ENCODE results near the gene THADA.

Gene THADA

DNA sequence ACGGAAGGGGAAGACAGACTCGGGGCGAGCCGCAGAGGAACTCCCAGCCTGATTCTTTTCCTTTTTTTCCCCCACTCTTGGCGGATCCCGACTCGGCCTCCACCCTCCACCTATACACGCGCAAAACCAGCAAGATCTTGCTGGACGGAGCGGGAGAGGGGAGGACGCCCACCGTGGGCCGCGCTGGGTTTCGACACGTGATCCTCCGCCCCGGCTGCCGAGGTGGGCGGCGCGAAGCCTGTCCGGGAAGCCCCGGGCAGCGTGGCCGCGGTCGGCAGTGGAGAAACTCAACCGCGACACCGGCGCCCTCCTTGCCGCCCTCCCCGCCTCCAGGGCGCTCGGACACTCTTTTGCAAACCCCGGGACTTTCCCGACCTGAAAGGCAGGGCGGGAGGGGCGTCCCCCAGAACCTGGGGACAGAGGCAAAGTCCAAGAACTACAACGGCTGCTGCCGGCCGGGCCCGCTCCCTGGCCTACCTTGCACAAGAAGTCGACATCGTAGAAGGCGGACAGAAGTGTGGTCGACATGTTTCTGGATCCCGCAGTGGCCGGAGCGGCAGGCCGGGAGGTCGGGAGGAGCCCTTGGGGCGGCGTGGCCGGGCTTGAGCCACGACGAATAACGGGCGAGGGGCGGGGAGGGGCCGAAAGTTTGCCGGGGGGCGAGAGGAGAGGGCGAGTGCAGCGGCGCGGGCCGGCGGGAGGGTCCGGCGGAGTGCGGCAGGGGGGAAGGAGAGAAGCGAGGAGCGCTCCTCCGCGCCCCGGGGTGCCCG lies 369.9 kb downstream of the THADA start:
- Histone ChIP-seq H3K4me1 (ENCODE audit: control insufficient read depth in 1 of 2, insufficient read depth in 1 of 2, low read depth in 1 of 2, low read length in 1 of 2) (peaks cover 56 to 65% of the 10 kb centered on the region in 2 experiments), H3K27ac (peak overlapping the region; percentile 97), H3K4me3 (ENCODE audit: low read depth in 1 of 2, low read length in 1 of 2) (peak overlapping the region; percentile 99 to 100), H3K9me3 (peaks cover 5% of the 10 kb centered on the region), H3K27me3 (no peaks in the 10 kb centered on the region), H3K36me3 (peaks cover 44% of the 10 kb centered on the region)
- TF ChIP-seq, protein P1, sequence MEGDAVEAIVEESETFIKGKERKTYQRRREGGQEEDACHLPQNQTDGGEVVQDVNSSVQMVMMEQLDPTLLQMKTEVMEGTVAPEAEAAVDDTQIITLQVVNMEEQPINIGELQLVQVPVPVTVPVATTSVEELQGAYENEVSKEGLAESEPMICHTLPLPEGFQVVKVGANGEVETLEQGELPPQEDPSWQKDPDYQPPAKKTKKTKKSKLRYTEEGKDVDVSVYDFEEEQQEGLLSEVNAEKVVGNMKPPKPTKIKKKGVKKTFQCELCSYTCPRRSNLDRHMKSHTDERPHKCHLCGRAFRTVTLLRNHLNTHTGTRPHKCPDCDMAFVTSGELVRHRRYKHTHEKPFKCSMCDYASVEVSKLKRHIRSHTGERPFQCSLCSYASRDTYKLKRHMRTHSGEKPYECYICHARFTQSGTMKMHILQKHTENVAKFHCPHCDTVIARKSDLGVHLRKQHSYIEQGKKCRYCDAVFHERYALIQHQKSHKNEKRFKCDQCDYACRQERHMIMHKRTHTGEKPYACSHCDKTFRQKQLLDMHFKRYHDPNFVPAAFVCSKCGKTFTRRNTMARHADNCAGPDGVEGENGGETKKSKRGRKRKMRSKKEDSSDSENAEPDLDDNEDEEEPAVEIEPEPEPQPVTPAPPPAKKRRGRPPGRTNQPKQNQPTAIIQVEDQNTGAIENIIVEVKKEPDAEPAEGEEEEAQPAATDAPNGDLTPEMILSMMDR (IDR thresholded peaks at IDR 0.05): no peak

DNA sequence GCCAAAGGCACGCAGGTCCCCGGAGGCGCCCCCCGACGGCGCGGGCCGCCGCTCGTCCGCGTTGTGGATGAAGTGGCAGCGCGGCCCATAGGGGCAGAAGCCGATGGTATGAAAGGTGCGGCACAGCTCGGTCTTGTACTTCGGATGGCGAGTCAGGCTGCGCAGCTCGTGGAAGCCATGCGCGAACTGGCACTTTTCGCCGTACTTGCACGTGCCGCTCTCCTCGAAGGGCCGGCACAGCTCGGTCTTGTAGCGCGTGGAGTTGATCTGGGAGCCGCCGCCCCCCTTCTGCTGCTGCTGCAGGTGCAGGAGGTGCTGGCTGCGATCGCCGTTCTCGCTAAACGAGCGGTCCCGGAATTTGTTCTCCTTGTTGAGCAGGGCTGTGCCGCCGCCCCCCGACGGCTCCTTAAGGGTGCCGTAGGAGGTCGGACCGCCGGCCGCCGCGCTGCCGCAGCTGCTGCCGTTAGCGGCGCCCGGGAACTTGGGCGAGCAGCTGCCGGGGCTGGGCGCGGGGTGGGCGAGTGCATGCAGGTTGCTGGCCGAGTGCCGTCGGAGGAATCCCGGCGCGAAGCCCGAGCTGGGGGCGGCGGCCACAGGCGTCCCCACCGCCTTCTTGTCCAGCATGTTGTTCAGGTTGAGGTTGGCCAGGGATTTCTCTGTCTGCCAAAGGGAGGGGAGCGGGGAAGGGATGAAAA lies 370.6 kb downstream of the THADA start:
- peak overlapping the region; percentile 99 to 100 for H3K4me3 ChIP-seq (ENCODE audit: low read depth in 1 of 2, low read length in 1 of 2)
- H3K4me1 ChIP-seq (ENCODE audit: control insufficient read depth in 1 of 2, insufficient read depth in 1 of 2, low read depth in 1 of 2, low read length in 1 of 2): peaks cover 55 to 65% of the 10 kb centered on the region in 2 experiments
- TF ChIP-seq, protein P1 (IDR thresholded peaks at IDR 0.05): no peak
- peak overlapping the region; percentile 97 for H3K27ac ChIP-seq
- H3K36me3 ChIP-seq: peaks cover 44% of the 10 kb centered on the region
- no peaks in the 10 kb centered on the region for H3K27me3 ChIP-seq
- peaks cover 5% of the 10 kb centered on the region for H3K9me3 ChIP-seq

DNA sequence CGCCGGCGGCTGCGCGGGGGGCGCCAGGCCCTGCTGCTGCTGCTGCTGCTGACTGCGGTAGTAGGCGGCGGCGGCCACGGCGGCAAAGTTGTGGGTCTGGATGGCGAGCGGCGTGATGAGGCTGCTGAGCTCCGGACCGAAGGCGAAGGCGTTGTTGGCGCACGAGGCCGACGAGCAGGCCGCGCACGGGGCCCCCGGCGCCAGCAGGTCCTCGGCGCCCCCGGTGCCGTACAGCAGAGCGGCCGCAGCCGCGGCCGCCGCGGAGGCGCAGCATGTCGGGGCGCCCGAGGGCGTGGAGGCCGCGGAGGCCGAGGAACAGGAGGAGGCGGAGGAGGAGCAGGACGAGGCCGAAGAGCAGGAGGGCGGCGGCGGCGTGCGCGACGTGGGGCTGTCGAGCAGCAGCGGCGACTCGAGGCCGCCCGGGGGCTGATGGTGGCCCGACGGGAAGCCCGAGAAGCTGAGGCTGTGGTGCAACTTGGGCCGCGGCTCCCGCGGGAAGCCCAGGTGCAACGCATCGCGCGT lies 371.2 kb downstream of the THADA start:
- Histone ChIP-seq H3K9me3 (peaks cover 5% of the 10 kb centered on the region), H3K27me3 (no peaks in the 10 kb centered on the region), H3K4me3 (ENCODE audit: low read depth in 1 of 2, low read length in 1 of 2) (peak overlapping the region; percentile 99 to 100), H3K4me1 (ENCODE audit: control insufficient read depth in 1 of 2, insufficient read depth in 1 of 2, low read depth in 1 of 2, low read length in 1 of 2) (peaks cover 54 to 66% of the 10 kb centered on the region in 2 experiments), H3K27ac (peak overlapping the region; percentile 97), H3K36me3 (peaks cover 44% of the 10 kb centered on the region)
- TF ChIP-seq, protein P1 (IDR thresholded peaks at IDR 0.05): no peak

DNA sequence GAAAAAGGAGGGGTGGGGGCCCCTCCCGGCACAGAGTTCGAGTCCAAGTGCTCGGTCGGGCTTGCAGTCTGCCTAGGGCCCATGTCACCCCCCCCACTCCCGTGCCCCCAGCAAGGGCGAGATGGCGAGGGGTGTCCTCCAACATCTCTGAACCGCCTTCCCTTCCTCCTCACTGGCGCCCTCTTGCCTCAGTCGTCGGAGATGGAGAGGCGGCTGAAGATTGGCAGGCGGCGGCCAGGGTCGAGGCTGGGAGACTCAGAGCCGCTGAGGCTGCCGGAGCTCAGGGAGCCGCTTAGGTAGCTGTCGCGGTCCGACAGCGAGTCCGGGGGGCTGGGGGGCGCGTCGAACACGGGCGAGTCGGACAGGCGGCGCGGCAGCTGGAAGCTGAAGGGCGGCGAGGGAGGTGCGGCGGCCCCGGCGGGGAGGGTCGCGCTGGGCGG lies 371.7 kb downstream of the THADA start:
- H3K27ac ChIP-seq: peak overlapping the region; percentile 97
- TF ChIP-seq, protein P1 (IDR thresholded peaks at IDR 0.05): peak; percentile 37
- H3K4me1 ChIP-seq (ENCODE audit: control insufficient read depth in 1 of 2, insufficient read depth in 1 of 2, low read depth in 1 of 2, low read length in 1 of 2): peaks cover 54 to 66% of the 10 kb centered on the region in 2 experiments
- peaks cover 44% of the 10 kb centered on the region for H3K36me3 ChIP-seq
- peaks cover 5% of the 10 kb centered on the region for H3K9me3 ChIP-seq
- H3K4me3 ChIP-seq (ENCODE audit: low read depth in 1 of 2, low read length in 1 of 2): peak overlapping the region; percentile 99 to 100
- no peaks in the 10 kb centered on the region for H3K27me3 ChIP-seq

DNA sequence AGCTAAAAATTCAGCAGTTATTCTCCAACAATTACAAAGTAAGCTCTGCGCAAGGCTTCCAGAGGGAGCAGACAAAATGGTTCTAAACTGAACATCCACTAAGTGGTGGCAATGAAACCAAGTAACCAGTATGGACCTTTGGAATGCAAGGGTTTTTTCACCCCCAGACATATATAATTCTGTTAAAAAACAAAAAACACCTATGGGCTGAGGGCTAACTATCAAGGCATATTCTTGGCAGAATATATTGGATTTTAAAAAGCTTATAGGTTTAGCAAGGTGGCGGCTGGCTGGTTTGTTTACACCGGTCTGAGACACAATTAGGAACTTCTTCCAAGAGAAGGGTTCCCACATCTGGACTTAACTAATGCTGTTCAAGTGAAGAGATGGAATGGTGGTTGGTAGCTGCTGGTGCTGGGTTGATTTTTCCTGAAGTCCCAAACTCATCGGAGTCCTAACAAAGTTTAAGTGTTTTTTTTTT lies 372.3 kb downstream of the THADA start:
- Histone ChIP-seq H3K4me3 (ENCODE audit: low read depth in 1 of 2, low read length in 1 of 2) (peak overlapping the region; percentile 99 to 100), H3K36me3 (peaks cover 44% of the 10 kb centered on the region), H3K27me3 (no peaks in the 10 kb centered on the region), H3K27ac (peak overlapping the region; percentile 97), H3K4me1 (ENCODE audit: control insufficient read depth in 1 of 2, insufficient read depth in 1 of 2, low read depth in 1 of 2, low read length in 1 of 2) (peaks cover 54 to 66% of the 10 kb centered on the region in 2 experiments), H3K9me3 (peaks cover 5% of the 10 kb centered on the region)
- TF ChIP-seq, protein P1 (IDR thresholded peaks at IDR 0.05): no peak

Data from neutrophil (primary cell).